ENCODE measurements around the gene WDR70.
"Not testable (repeated sequence)": the region's sequence is repeated elsewhere in the genome, so short reads cannot be mapped to it uniquely, and the experiment has no call there.

The WDR70 gene

GRCh38 chr5:37606632-37607248 is 227.6 kb downstream of the WDR70 start:
- no peak for DNase-seq (ENCODE audit: low read depth in 1 of 2, low spot score in 1 of 2)
- TF ChIP-seq JUND (IDR thresholded peaks at IDR 0.05; ENCODE audit: low read depth): no peak
- in situ Hi-C loops (cut with HindIII; ENCODE audit: low pct_unique_long_range_greater_than_20kb, low sequenced_read_pairs): no loop called here

GRCh38 chr5:37615184-37615583 is 236.1 kb downstream of the WDR70 start:
- DNase-seq (ENCODE audit: low read depth in 1 of 2, low spot score in 1 of 2): no peak
- TF ChIP-seq JUND (IDR thresholded peaks at IDR 0.05; ENCODE audit: low read depth): no peak
- in situ Hi-C loops (cut with HindIII; ENCODE audit: low pct_unique_long_range_greater_than_20kb, low sequenced_read_pairs): no loop called here

GRCh38 chr5:37619353-37619752 is 240.2 kb downstream of the WDR70 start:
- no peak for TF ChIP-seq JUND (IDR thresholded peaks at IDR 0.05; ENCODE audit: low read depth)
- no peak for DNase-seq (ENCODE audit: low read depth in 1 of 2, low spot score in 1 of 2)
- in situ Hi-C loops (cut with HindIII; ENCODE audit: low pct_unique_long_range_greater_than_20kb, low sequenced_read_pairs): no loop called here

GRCh38 chr5:37622354-37622753 is 243.2 kb downstream of the WDR70 start:
- DNase-seq (ENCODE audit: low read depth in 1 of 2, low spot score in 1 of 2); in situ Hi-C loops (cut with HindIII; ENCODE audit: low pct_unique_long_range_greater_than_20kb, low sequenced_read_pairs): not testable (repeated sequence)

- DNase-seq (ENCODE audit: low read depth in 1 of 2, low spot score in 1 of 2): no peak
- no peak for TF ChIP-seq JUND (IDR thresholded peaks at IDR 0.05; ENCODE audit: low read depth)
- in situ Hi-C loops (cut with HindIII; ENCODE audit: low pct_unique_long_range_greater_than_20kb, low sequenced_read_pairs): no loop called here
Observed at GRCh38 chr5:37626266-37626665, 247.1 kb downstream of the WDR70 start.

- TF ChIP-seq JUND (IDR thresholded peaks at IDR 0.05; ENCODE audit: low read depth): no peak
- no peak for DNase-seq (ENCODE audit: low read depth in 1 of 2, low spot score in 1 of 2)
- in situ Hi-C loops (cut with HindIII; ENCODE audit: low pct_unique_long_range_greater_than_20kb, low sequenced_read_pairs): no loop called here
Observed at GRCh38 chr5:37628876-37629275, 249.8 kb downstream of the WDR70 start.

GRCh38 chr5:37631939-37632338 is 252.8 kb downstream of the WDR70 start:
- TF ChIP-seq JUND (IDR thresholded peaks at IDR 0.05; ENCODE audit: low read depth): no peak
- DNase-seq (ENCODE audit: low read depth in 1 of 2, low spot score in 1 of 2): no peak
- in situ Hi-C loops (cut with HindIII; ENCODE audit: low pct_unique_long_range_greater_than_20kb, low sequenced_read_pairs): no loop called here

GRCh38 chr5:37637165-37637845 is 258.2 kb downstream of the WDR70 start:
- in situ Hi-C loops (cut with HindIII; ENCODE audit: low pct_unique_long_range_greater_than_20kb, low sequenced_read_pairs): no loop called here
- no peak for DNase-seq (ENCODE audit: low read depth in 1 of 2, low spot score in 1 of 2)
- no peak for TF ChIP-seq JUND (IDR thresholded peaks at IDR 0.05; ENCODE audit: low read depth)

- no peak for DNase-seq (ENCODE audit: low read depth in 1 of 2, low spot score in 1 of 2)
- no peak for TF ChIP-seq JUND (IDR thresholded peaks at IDR 0.05; ENCODE audit: low read depth)
- in situ Hi-C loops (cut with HindIII; ENCODE audit: low pct_unique_long_range_greater_than_20kb, low sequenced_read_pairs): no loop called here
Observed at GRCh38 chr5:37638897-37639296, 259.8 kb downstream of the WDR70 start.

GRCh38 chr5:37640088-37640487 is 261.0 kb downstream of the WDR70 start:
- in situ Hi-C loops (cut with HindIII; ENCODE audit: low pct_unique_long_range_greater_than_20kb, low sequenced_read_pairs): no loop called here
- TF ChIP-seq JUND (IDR thresholded peaks at IDR 0.05; ENCODE audit: low read depth): no peak
- DNase-seq (ENCODE audit: low read depth in 1 of 2, low spot score in 1 of 2): no peak

- no peak for DNase-seq (ENCODE audit: low read depth in 1 of 2, low spot score in 1 of 2)
- TF ChIP-seq JUND (IDR thresholded peaks at IDR 0.05; ENCODE audit: low read depth): no peak
- in situ Hi-C loops (cut with HindIII; ENCODE audit: low pct_unique_long_range_greater_than_20kb, low sequenced_read_pairs): no loop called here
Observed at GRCh38 chr5:37641933-37642332, 262.8 kb downstream of the WDR70 start.

GRCh38 chr5:37645707-37646106 is 266.6 kb downstream of the WDR70 start:
- in situ Hi-C loops (cut with HindIII; ENCODE audit: low pct_unique_long_range_greater_than_20kb, low sequenced_read_pairs): no loop called here
- DNase-seq (ENCODE audit: low read depth in 1 of 2, low spot score in 1 of 2): no peak
- TF ChIP-seq JUND (IDR thresholded peaks at IDR 0.05; ENCODE audit: low read depth): no peak

GRCh38 chr5:37654566-37654965 is 275.4 kb downstream of the WDR70 start:
- DNase-seq (ENCODE audit: low read depth in 1 of 2, low spot score in 1 of 2); in situ Hi-C loops (cut with HindIII; ENCODE audit: low pct_unique_long_range_greater_than_20kb, low sequenced_read_pairs): not testable (repeated sequence)

GRCh38 chr5:37657046-37657445 is 277.9 kb downstream of the WDR70 start:
- no peak for TF ChIP-seq JUND (IDR thresholded peaks at IDR 0.05; ENCODE audit: low read depth)
- in situ Hi-C loops (cut with HindIII; ENCODE audit: low pct_unique_long_range_greater_than_20kb, low sequenced_read_pairs): no loop called here
- no peak for DNase-seq (ENCODE audit: low read depth in 1 of 2, low spot score in 1 of 2)
